Neuronal stem cell (in vitro differentiated cells): ENCODE results near the gene SRCIN1.
"Not testable (repeated sequence)": the region's sequence is repeated elsewhere in the genome, so short reads cannot be mapped to it uniquely, and the experiment has no call there.

Experiments used
- DNase-seq: peaks from one replicate; pipeline ENCODE4 v3.0.0-alpha.2; 2013; ENCODE audit warnings: low spot score
- H2AFZ ChIP-seq: one replicate; pipeline ENCODE4 v1.6.1; 2013; ENCODE audit warnings: mild to moderate bottlenecking, low read length, inconsistent platforms
- H2AK5ac ChIP-seq: 2 replicates; pipeline ENCODE4 v1.6.1; 2013; ENCODE audit warnings: low read depth, mild to moderate bottlenecking, inconsistent platforms, low read length, moderate library complexity, mixed read lengths
- H2BK120ac ChIP-seq: 2 replicates; pipeline ENCODE4 v1.6.1; 2013; ENCODE audit warnings: low read depth, mild to moderate bottlenecking, inconsistent platforms, low read length, moderate library complexity, mixed read lengths
- H2BK12ac ChIP-seq: one replicate; pipeline ENCODE4 v1.6.1; 2013; ENCODE audit warnings: low read length, inconsistent platforms
- H2BK15ac ChIP-seq: 2 replicates; pipeline ENCODE4 v1.6.1; 2013; ENCODE audit warnings: mild to moderate bottlenecking, low read length, inconsistent platforms, mixed read lengths
- H2BK5ac ChIP-seq: one replicate; pipeline ENCODE4 v1.6.1; 2013; ENCODE audit warnings: inconsistent platforms, mild to moderate bottlenecking, low read length, moderate library complexity
- H3K14ac ChIP-seq: one replicate; pipeline ENCODE4 v1.6.1; 2013; ENCODE audit warnings: low read length, inconsistent platforms
- H3K18ac ChIP-seq: 2 replicates; pipeline ENCODE4 v1.6.1; 2013; ENCODE audit warnings: low read length, inconsistent platforms
- H3K23ac ChIP-seq: 2 replicates; pipeline ENCODE4 v1.6.1; 2013; ENCODE audit warnings: low read depth, mild to moderate bottlenecking, mixed read lengths, low read length, inconsistent platforms; ENCODE audit not compliant: poor library complexity
- H3K27ac ChIP-seq: replicated peaks from 3 replicates; pipeline ENCODE4 v1.5.1; 2013; ENCODE audit warnings: low read length, inconsistent platforms
- H3K27me3 ChIP-seq, 3 experiments: 2 replicates each; pipeline ENCODE4 v1.6.1; 2013; ENCODE audit warnings: low read length in 3 of 3, mild to moderate bottlenecking in 2 of 3, inconsistent platforms in 1 of 3, low read depth in 1 of 3, mixed read lengths in 1 of 3, moderate library complexity in 1 of 3; ENCODE audit not compliant: control insufficient read depth in 3 of 3, insufficient read depth in 3 of 3
- H3K36me3 ChIP-seq, 2 donors: replicated peaks in 1 of 2; 2 replicates each; pipeline ENCODE4 v1.6.1; 2013; ENCODE audit warnings: low read length in 2 of 2; ENCODE audit not compliant: control insufficient read depth in 2 of 2, insufficient read depth in 2 of 2
- H3K4ac ChIP-seq: 2 replicates; pipeline ENCODE4 v1.6.1; 2013; ENCODE audit warnings: inconsistent platforms, mild to moderate bottlenecking, low read length, moderate library complexity
- H3K4me1 ChIP-seq, 2 donors: 1 replicate in 1 of 2; 2 replicates in 1 of 2; pipeline ENCODE4 v1.6.1; 2013; ENCODE audit warnings: low read length in 2 of 2, low read depth in 1 of 2; ENCODE audit not compliant: control insufficient read depth in 2 of 2, insufficient read depth in 1 of 2
- H3K4me2 ChIP-seq: one replicate; pipeline ENCODE4 v1.6.1; 2013; ENCODE audit warnings: mild to moderate bottlenecking, low read length, inconsistent platforms; ENCODE audit not compliant: insufficient read depth, poor library complexity, severe bottlenecking
- H3K4me3 ChIP-seq, 2 donors: 2 replicates each; pipeline ENCODE4 v1.5.1; 2013; ENCODE audit warnings: low read length in 2 of 2, mild to moderate bottlenecking in 2 of 2, inconsistent platforms in 1 of 2, moderate library complexity in 1 of 2
- H3K79me1 ChIP-seq: one replicate; pipeline ENCODE4 v1.6.1; 2013; ENCODE audit warnings: low read depth, mild to moderate bottlenecking, inconsistent platforms, low read length, moderate library complexity
- H3K9ac ChIP-seq: one replicate; pipeline ENCODE4 v1.6.1; 2013; ENCODE audit warnings: mild to moderate bottlenecking, low read depth, low read length, inconsistent platforms; ENCODE audit not compliant: poor library complexity
- H3K9me3 ChIP-seq, 2 donors: replicated peaks in 1 of 2; 2 replicates each; pipeline versions ENCODE3 to v1.6.1; 2013; ENCODE audit warnings: low read length in 2 of 2, mild to moderate bottlenecking in 2 of 2, inconsistent platforms in 1 of 2, low read depth in 1 of 2, mixed read lengths in 1 of 2, moderate library complexity in 1 of 2; ENCODE audit not compliant: control insufficient read depth in 2 of 2, insufficient read depth in 1 of 2
- H4K8ac ChIP-seq: one replicate; pipeline ENCODE4 v1.6.1; 2013; ENCODE audit warnings: low read depth, mild to moderate bottlenecking, inconsistent platforms, low read length, moderate library complexity
- H4K91ac ChIP-seq: one replicate; pipeline ENCODE4 v1.6.1; 2013; ENCODE audit warnings: low read length, low read depth, mild to moderate bottlenecking, inconsistent platforms; ENCODE audit not compliant: poor library complexity
- WGBS, 2 donors: extraction: QIAGEN DNeasy Blood & Tissue Kit; methylation state at CpG; one replicate each; pipeline ENCODE4 v1.1.7; 2013; ENCODE audit warnings: missing lambda C conversion rate in 2 of 2, mixed read lengths in 1 of 2; ENCODE audit not compliant: insufficient read length in 2 of 2, insufficient replicate concordance in 1 of 2; ENCODE audit errors: extremely low coverage in 2 of 2; 5-methylcytosine and 5-hydroxymethylcytosine counted together

SRCIN1 gene

DNA sequence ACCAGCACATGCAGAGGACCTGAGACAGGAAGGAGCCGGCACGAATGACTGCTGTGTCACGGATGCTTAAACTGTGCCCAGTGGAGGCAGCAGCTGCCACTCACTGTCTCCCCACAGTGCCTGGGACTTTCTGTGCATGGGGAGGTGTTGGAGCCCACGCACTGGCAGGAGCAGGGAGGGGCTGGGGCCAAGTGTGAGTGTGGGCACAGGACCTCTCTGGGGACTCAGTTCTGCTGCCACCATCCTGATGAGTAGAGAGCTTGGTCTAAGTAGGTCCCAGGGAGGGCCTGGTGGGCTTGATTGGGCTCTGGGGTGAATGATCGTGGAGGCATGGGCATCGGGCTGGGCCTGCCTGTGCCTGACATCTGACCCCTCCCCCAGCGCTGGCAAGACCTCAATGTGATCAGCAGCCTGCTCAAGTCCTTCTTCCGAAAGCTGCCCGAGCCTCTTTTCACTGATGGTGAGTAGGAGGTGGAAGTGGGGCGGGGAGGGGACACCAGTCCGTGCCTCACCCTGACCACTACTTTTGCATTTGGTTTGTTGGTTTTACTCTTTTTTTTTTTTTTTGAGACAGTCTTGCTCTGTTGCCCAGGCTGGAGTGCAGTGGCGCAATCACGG is 120.0 kb downstream of the SRCIN1 start:
- H3K4ac ChIP-seq, H4K8ac ChIP-seq, H4K91ac ChIP-seq, H3K4me3 ChIP-seq, H3K4me1 ChIP-seq, H2BK15ac ChIP-seq, H2AFZ ChIP-seq, H2BK120ac ChIP-seq, H3K18ac ChIP-seq, H3K9me3 ChIP-seq, H3K4me2 ChIP-seq, H3K27me3 ChIP-seq, H2BK12ac ChIP-seq, H3K27ac ChIP-seq, H2AK5ac ChIP-seq, H3K9ac ChIP-seq, H3K23ac ChIP-seq, DNase-seq, H3K79me1 ChIP-seq, H2BK5ac ChIP-seq: not testable (repeated sequence)
- Histone ChIP-seq H3K36me3 (peaks cover 2 to 13% of the 10 kb centered on the region in 2 donors), H3K14ac (peak overlapping the region; percentile 38)
- no CpG with 5 or more reads among the region's 13 CpGs for WGBS, 2 donors

DNA sequence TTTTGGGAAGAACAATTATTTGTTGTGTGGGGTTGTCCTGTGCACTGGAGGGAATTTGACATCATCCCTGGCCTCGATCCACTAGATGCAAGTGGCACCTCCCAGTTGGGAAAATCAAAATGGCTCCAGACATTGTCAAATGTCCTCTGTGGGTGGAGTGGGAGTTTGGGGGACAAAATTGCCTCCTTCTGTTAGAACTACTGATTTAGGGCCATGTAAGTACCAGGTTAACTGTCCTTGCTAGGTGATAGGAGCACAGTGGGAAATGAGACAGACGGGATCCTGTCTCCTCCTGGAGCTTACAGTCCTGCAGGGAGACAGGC is 120.6 kb downstream of the SRCIN1 start:
- no peak for DNase-seq
- no peak overlapping the region for H4K91ac ChIP-seq
- peaks cover 3% of the 10 kb centered on the region for H3K79me1 ChIP-seq
- no peaks in the 10 kb centered on the region for H3K9me3 ChIP-seq
- no peak overlapping the region for H3K27ac ChIP-seq
- H2AFZ ChIP-seq = no peak overlapping the region
- no peaks in the 10 kb centered on the region for H3K27me3 ChIP-seq
- no peak overlapping the region for H2BK12ac ChIP-seq
- H2BK15ac ChIP-seq = no peak overlapping the region
- H3K23ac ChIP-seq = no peak overlapping the region
- no CpG with 5 or more reads among the region's 2 CpGs for WGBS, 2 donors
- no peak overlapping the region for H3K9ac ChIP-seq
- no peak overlapping the region for H4K8ac ChIP-seq
- peaks cover 2 to 13% of the 10 kb centered on the region in 2 donors for H3K36me3 ChIP-seq
- no peak overlapping the region for H3K4me2 ChIP-seq
- H3K4me3 ChIP-seq = no peak overlapping the region
- no peak overlapping the region for H2BK120ac ChIP-seq
- H3K4ac ChIP-seq = no peak overlapping the region
- no peak overlapping the region for H2AK5ac ChIP-seq
- no peak overlapping the region for H2BK5ac ChIP-seq
- no peak overlapping the region for H3K14ac ChIP-seq
- no peak overlapping the region for H3K18ac ChIP-seq
- peaks cover 0 to 6% of the 10 kb centered on the region in 2 donors for H3K4me1 ChIP-seq

DNA sequence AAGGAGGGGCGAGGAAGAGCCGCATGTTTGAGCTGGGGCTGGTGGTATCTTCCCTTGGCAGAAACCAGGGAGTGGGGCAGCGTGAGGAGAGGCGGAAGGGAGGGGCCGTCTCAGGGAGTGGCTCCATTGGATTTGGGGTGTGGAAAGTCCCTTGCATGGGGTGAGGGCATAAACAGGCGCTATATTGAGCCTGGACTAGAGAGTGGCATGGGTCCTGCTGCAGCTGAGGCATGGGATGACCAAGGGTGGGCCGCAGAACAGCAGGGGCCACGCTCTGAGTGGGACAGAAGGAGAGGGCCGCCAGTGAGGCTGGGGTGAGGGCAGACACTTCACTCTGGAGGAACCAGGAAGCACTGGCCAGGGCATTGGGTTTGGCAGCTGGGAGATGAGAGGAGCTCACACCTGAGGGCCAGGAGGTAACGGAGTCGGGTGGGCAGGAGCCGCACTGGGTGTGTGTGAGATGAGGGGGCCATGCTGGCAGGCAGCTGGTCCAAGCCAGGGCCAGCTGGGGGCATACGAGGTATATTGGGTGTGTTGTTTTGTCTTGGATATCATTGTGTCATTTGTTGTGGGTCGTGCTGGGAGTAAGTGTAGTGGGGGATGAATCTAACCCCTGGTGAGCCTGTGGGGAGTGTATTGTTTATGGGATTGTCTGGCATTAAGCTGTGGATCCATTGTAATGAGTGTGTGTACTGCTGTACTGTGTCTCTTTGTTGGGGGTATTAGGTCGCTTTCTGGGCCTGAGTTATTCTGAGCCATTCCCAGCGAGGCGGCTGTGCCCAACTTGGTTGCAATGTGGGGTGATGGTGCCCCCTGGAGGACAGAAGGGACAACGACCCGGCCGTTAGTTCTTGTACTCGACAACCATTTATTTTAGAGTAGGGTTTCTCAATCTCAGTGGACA is 121.3 kb downstream of the SRCIN1 start:
- not testable (repeated sequence) for H3K4me2 ChIP-seq, H3K27me3 ChIP-seq, H3K4me1 ChIP-seq, H2AFZ ChIP-seq, H3K4me3 ChIP-seq, H3K4ac ChIP-seq, H4K91ac ChIP-seq, H3K79me1 ChIP-seq, H3K27ac ChIP-seq, H3K9me3 ChIP-seq
- H3K14ac ChIP-seq = peak overlapping the region; percentile 71
- peak overlapping the region; percentile 63 for H2AK5ac ChIP-seq
- H2BK15ac ChIP-seq = peak overlapping the region; percentile 67
- H3K18ac ChIP-seq = peak overlapping the region; percentile 80
- peak overlapping the region; percentile 24 for H2BK5ac ChIP-seq
- H2BK12ac ChIP-seq = peak overlapping the region; percentile 58
- H3K9ac ChIP-seq = peak overlapping the region; percentile 21
- no CpG with 5 or more reads among the region's 21 CpGs for WGBS, 2 donors
- H3K23ac ChIP-seq = peak overlapping the region; percentile 43
- peak overlapping the region; percentile 65 for H4K8ac ChIP-seq
- H2BK120ac ChIP-seq = peak overlapping the region; percentile 72
- peaks cover 3 to 13% of the 10 kb centered on the region in 2 donors for H3K36me3 ChIP-seq
- DNase-seq = peak; percentile 59

DNA sequence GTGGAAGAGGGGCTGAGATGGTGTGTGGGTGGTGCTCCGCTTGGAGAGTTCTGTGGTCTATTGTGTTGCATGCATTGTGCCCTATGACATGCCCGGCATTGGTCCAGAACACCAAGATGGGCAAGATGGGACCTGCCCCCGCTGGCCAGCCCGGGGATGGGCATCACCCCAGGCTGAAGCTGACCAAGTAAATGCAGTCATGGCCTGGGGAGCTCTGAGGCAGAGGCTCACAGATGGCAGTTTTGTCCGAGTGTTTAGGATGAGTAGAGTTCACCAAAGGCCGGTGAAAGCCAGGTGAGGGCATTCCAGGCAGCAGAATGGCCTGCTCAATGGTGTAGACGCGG is 123.1 kb downstream of the SRCIN1 start:
- H2AK5ac ChIP-seq, H3K4ac ChIP-seq, H3K9me3 ChIP-seq, H4K8ac ChIP-seq, H2BK120ac ChIP-seq, H3K79me1 ChIP-seq, H3K4me2 ChIP-seq, H4K91ac ChIP-seq, H3K4me1 ChIP-seq, H3K14ac ChIP-seq, DNase-seq, H2AFZ ChIP-seq, H3K27me3 ChIP-seq, H2BK12ac ChIP-seq, H3K23ac ChIP-seq, H3K27ac ChIP-seq, H2BK15ac ChIP-seq, H3K9ac ChIP-seq, H3K4me3 ChIP-seq, H2BK5ac ChIP-seq, H3K18ac ChIP-seq: not testable (repeated sequence)
- no CpG with 5 or more reads among the region's 8 CpGs for WGBS, 2 donors
- H3K36me3 ChIP-seq = peaks cover 3 to 13% of the 10 kb centered on the region in 2 donors
